Endothelial cell of umbilical vein (primary cell): Measurements from ENCODE around the gene PDE7B. TPM values are rescaled to one million over a fixed set of nuclear protein-coding genes. Genes with fewer than 3 reads are reported as not detected.
A peak's percentile ranks its signal among the peaks of the same experiment; 100 is the strongest.

Experiments
- BruUV-seq: library from RNA; stranded (reverse); fragments of 400-500 nt; replicated peaks from 2 replicates; lab custom pipeline; 2021; lab: Mats Ljungman, UMichigan
- CTCF ChIA-PET: fragments of 300-600, 350-600 bp; sonication (Branson Sonifier 250); formaldehyde crosslinking; loops from one replicate; lab custom pipeline; 2021; ENCODE audit warnings: antibody characterized with exemption, inconsistent platforms; lab: Charles Lee
- POLR2A ChIA-PET: fragments of 300-600, 350-600 bp; sonication (Branson Sonifier 250); formaldehyde crosslinking; loops from one replicate; lab custom pipeline; 2021; ENCODE audit warnings: antibody characterized with exemption, inconsistent platforms; lab: Charles Lee
- DNase-seq: peaks from one replicate; pipeline ENCODE4 v3.0.0-alpha.2; 2011; ENCODE audit warnings: low read depth, low spot score
- FAIRE-seq: peaks from 2 replicates; lab custom pipeline; 2011; peaks lifted over from hg19 to GRCh38; lab: Jason Lieb, UNC
- H2AFZ ChIP-seq: 2 replicates; pipeline ENCODE4 v1.6.0; 2012; ENCODE audit warnings: low read depth, low read length, control low read depth, inconsistent platforms
- H3K27ac ChIP-seq: 2 replicates; pipeline ENCODE4 v1.5.1; 2011; ENCODE audit warnings: low read depth, mild to moderate bottlenecking, control low read depth, low read length, moderate library complexity; ENCODE audit not compliant: insufficient read depth
- H3K27me3 ChIP-seq, 2 experiments: 2 replicates each; pipeline versions ENCODE4 v1.6.0 to v1.6.1; 2011; ENCODE audit warnings: low read length in 2 of 2, mixed read lengths in 1 of 2; ENCODE audit not compliant: control insufficient read depth in 2 of 2, insufficient read depth in 2 of 2
- H3K36me3 ChIP-seq, 2 experiments: 2 replicates in 1 of 2; 3 replicates in 1 of 2; pipeline ENCODE4 v1.5.1; 2011; ENCODE audit warnings: low read length in 2 of 2, mild to moderate bottlenecking in 1 of 2, moderate library complexity in 1 of 2; ENCODE audit not compliant: control insufficient read depth in 2 of 2, insufficient read depth in 2 of 2; ENCODE audit errors: extremely low read depth in 1 of 2
- H3K4me1 ChIP-seq: 3 replicates; pipeline ENCODE4 v1.5.1; 2011; ENCODE audit warnings: mild to moderate bottlenecking, low read length; ENCODE audit not compliant: control insufficient read depth, insufficient read depth; ENCODE audit errors: extremely low read depth
- H3K4me2 ChIP-seq: 2 replicates; pipeline ENCODE4 v1.6.1; 2011; ENCODE audit warnings: low read length, control low read depth, mixed read lengths; ENCODE audit not compliant: insufficient read depth
- H3K4me3 ChIP-seq, 3 experiments: fragments of 200-600 bp in 1 of 3; sonication (generic), shearing (Covaris generic) in 1 of 3; replicated peaks in 1 of 3; 2 replicates each; pipeline ENCODE4 v1.5.1; 2011 to 2016; ENCODE audit warnings: control low read depth in 3 of 3, low read length in 3 of 3, mild to moderate bottlenecking in 2 of 3, inconsistent platforms in 1 of 3, low read depth in 1 of 3, moderate library complexity in 1 of 3; ENCODE audit not compliant: insufficient read depth in 1 of 3
- H3K79me2 ChIP-seq: 2 replicates; pipeline ENCODE4 v1.6.0; 2012; ENCODE audit warnings: low read length, inconsistent platforms; ENCODE audit not compliant: control insufficient read depth, insufficient read depth
- H3K9ac ChIP-seq: replicated peaks from 2 replicates; pipeline ENCODE3; 2011; ENCODE audit warnings: low read length, control low read depth; ENCODE audit not compliant: insufficient read depth; ENCODE audit errors: extremely low read depth
- H3K9me1 ChIP-seq: replicated peaks from 3 replicates; pipeline ENCODE4 v1.6.0; 2011; ENCODE audit warnings: mild to moderate bottlenecking, low read length; ENCODE audit not compliant: control insufficient read depth, insufficient read depth; ENCODE audit errors: extremely low read depth
- H3K9me3 ChIP-seq: replicated peaks from 2 replicates; pipeline ENCODE4 v1.5.1; 2012; ENCODE audit warnings: low read length, inconsistent platforms; ENCODE audit not compliant: control insufficient read depth, insufficient read depth
- H4K20me1 ChIP-seq: replicated peaks from 2 replicates; pipeline ENCODE3; 2011; ENCODE audit warnings: mild to moderate bottlenecking, low read length; ENCODE audit not compliant: control insufficient read depth, insufficient read depth; ENCODE audit errors: extremely low read depth
- CTCF ChIP-seq, 2 donors: IDR thresholded peaks; 1 replicate in 1 of 2; 2 replicates in 1 of 2; pipeline ENCODE4 v1.5.1; 2011; ENCODE audit warnings: low read length in 2 of 2, mild to moderate bottlenecking in 2 of 2, moderate library complexity in 2 of 2, control low read depth in 1 of 2, inconsistent platforms in 1 of 2, low read depth in 1 of 2; ENCODE audit not compliant: insufficient read depth in 1 of 2; ENCODE audit errors: extremely low read depth in 1 of 2
- EZH2 ChIP-seq: IDR thresholded peaks from 2 replicates; pipeline ENCODE4 v1.6.1; 2012; ENCODE audit warnings: borderline replicate concordance, low read depth, mild to moderate bottlenecking, moderate library complexity, low read length, inconsistent platforms; ENCODE audit not compliant: severe bottlenecking
- FOS ChIP-seq: IDR thresholded peaks from 2 replicates; pipeline ENCODE4 v1.6.1; 2011; ENCODE audit warnings: mild to moderate bottlenecking, low read length, moderate library complexity, borderline replicate concordance; ENCODE audit not compliant: insufficient read depth
- GATA2 ChIP-seq: IDR thresholded peaks from 2 replicates; pipeline ENCODE4 v1.7.0; 2011; ENCODE audit warnings: low read depth, mild to moderate bottlenecking, moderate library complexity, mixed read lengths, low read length; ENCODE audit not compliant: insufficient read length, insufficient read depth
- JUN ChIP-seq: IDR thresholded peaks from 2 replicates; pipeline ENCODE4 v1.6.1; 2011; ENCODE audit warnings: borderline replicate concordance, low read depth; ENCODE audit not compliant: insufficient read length, insufficient read depth
- MAX ChIP-seq: IDR thresholded peaks from 2 replicates; pipeline ENCODE4 v1.6.1; 2011; ENCODE audit not compliant: insufficient read depth, insufficient read length
- MYC ChIP-seq: IDR thresholded peaks from one replicate; pipeline ENCODE4 v1.6.1; 2011; ENCODE audit warnings: mild to moderate bottlenecking, low read depth, low read length
- POLR2A ChIP-seq: IDR thresholded peaks from 2 replicates; pipeline ENCODE4 v1.6.1; 2012; ENCODE audit warnings: low read depth, mild to moderate bottlenecking, control low read depth, low read length
- POLR2AphosphoS5 ChIP-seq: IDR thresholded peaks from 2 replicates; pipeline ENCODE4 v1.6.1; 2012; ENCODE audit warnings: low read depth, mild to moderate bottlenecking, control low read depth, low read length, moderate library complexity; ENCODE audit not compliant: insufficient read depth
- dilution Hi-C: fragments of 300-500 bp; cut with MboI; formaldehyde crosslinking; loops from one replicate; pipeline ENCODE4 v1.15.0; 2019; ENCODE audit warnings: low sequenced_read_pairs; ENCODE audit not compliant: extremely low pct_ligation_motif_present
- intact Hi-C: fragments of 100-400 bp; cut with micrococcal nuclease; formaldehyde crosslinking; loops from one replicate; pipeline ENCODE4 v1.10.0; 2022
- polyA plus RNA-seq, 4 experiments: library from polyadenylated mRNA; depleted of rRNA in 3 of 4; stranded (reverse) in 3 of 4; unstranded in 1 of 4; fragments of >200 nt; gene quantifications; 2 replicates each; pipeline versions ENCODE4 v1.2.1 to v1.2.3, GENCODE V29; 2011 to 2012; ENCODE audit warnings: missing spikeins in 1 of 4
- total RNA-seq: library from RNA; stranded (reverse); gene quantifications from 2 replicates; pipeline ENCODE4 v1.2.3, GENCODE V29; 2021

The PDE7B gene
- total and polyA plus RNA-seq, 2 donors (not counting 3 experiments of a cell fraction or from before 2014, with no cell fraction given), result 20.6 to 25.1 TPM

GRCh38 chr6:135922174-135922573, 70.7 kb downstream of the PDE7B start:
- no peaks in the 10 kb centered on the region for H4K20me1 ChIP-seq
- dilution Hi-C loops, result no loop called here
- H3K9me1 ChIP-seq, result no peaks in the 10 kb centered on the region
- H3K4me3 ChIP-seq, result no peak overlapping the region
- DNase-seq (peak; percentile 90), FAIRE-seq (peak; percentile 84)
- peaks cover 19% of the 10 kb centered on the region for H3K4me1 ChIP-seq
- peak overlapping the region; percentile 57 for H3K9ac ChIP-seq
- CTCF ChIA-PET, result interaction anchor here (0.7 to 1.9 kb wide), 4 partner anchors 12 to 110 kb away, joined by 3 to 10 read pairs (median 4); no protein-coding TSS in a partner anchor
- H3K36me3 ChIP-seq, result no peaks in the 10 kb centered on the region
- peak overlapping the region; percentile 80 for H2AFZ ChIP-seq
- POLR2A ChIA-PET, result no interaction called here
- TF ChIP-seq GATA2, result no peak
- TF ChIP-seq POLR2A, result no peak
- TF ChIP-seq MAX, result no peak
- peak; percentile 93 for TF ChIP-seq FOS
- peak; percentile 82 for TF ChIP-seq JUN
- TF ChIP-seq POLR2AphosphoS5, result no peak
- BruUV-seq, result no TSS peak
- peak overlapping the region; percentile 76 for H3K27ac ChIP-seq
- no peaks in the 10 kb centered on the region for H3K27me3 ChIP-seq
- intact Hi-C loops, result loop anchor here (1.0 to 5.0 kb wide), 2 partner anchors 114 to 130 kb away; no protein-coding TSS in a partner anchor
- no peaks in the 10 kb centered on the region for H3K79me2 ChIP-seq
- H3K4me2 ChIP-seq, result peak overlapping the region; percentile 61
- no peaks in the 10 kb centered on the region for H3K9me3 ChIP-seq

GRCh38 chr6:135922746-135923145, 71.2 kb downstream of the PDE7B start:
- peak overlapping the region; percentile 76 for H3K27ac ChIP-seq
- H3K4me3 ChIP-seq, result no peak overlapping the region
- H3K36me3 ChIP-seq, result no peaks in the 10 kb centered on the region
- H2AFZ ChIP-seq, result peak overlapping the region; percentile 42
- no peaks in the 10 kb centered on the region for H3K27me3 ChIP-seq
- FAIRE-seq, result no peak
- dilution Hi-C loops (no loop called here), intact Hi-C loops (loop anchor here (1.0 to 5.0 kb wide), 2 partner anchors 114 to 130 kb away; no protein-coding TSS in a partner anchor)
- H4K20me1 ChIP-seq, result no peaks in the 10 kb centered on the region
- peak overlapping the region; percentile 61 for H3K4me2 ChIP-seq
- ChIA-PET POLR2A (no interaction called here), CTCF (interaction anchor here (0.7 to 1.9 kb wide), 3 partner anchors 13 to 110 kb away, joined by 3 to 6 read pairs (median 3); no protein-coding TSS in a partner anchor)
- TF ChIP-seq EZH2, result no peak
- no peak for TF ChIP-seq POLR2A
- no peak for TF ChIP-seq FOS
- TF ChIP-seq JUN, result no peak
- no peak for TF ChIP-seq GATA2
- no peak for TF ChIP-seq CTCF (IDR thresholded peaks at IDR 0.05; ENCODE audit: extremely low read depth in 1 of 2, insufficient read depth in 1 of 2, low read depth in 1 of 2, low read length in 2 of 2)
- no peak for TF ChIP-seq POLR2AphosphoS5
- TF ChIP-seq MYC, result no peak
- no peak for TF ChIP-seq MAX
- no peaks in the 10 kb centered on the region for H3K79me2 ChIP-seq
- BruUV-seq, result no TSS peak
- no peak overlapping the region for H3K9ac ChIP-seq
- no peaks in the 10 kb centered on the region for H3K9me1 ChIP-seq
- peaks cover 19% of the 10 kb centered on the region for H3K4me1 ChIP-seq
- no peak for DNase-seq
- H3K9me3 ChIP-seq, result no peaks in the 10 kb centered on the region
